Progenitor cell of endocrine pancreas (in vitro differentiated cells): ENCODE measurements around the gene TXNRD2. TPM values are rescaled to one million over a fixed set of nuclear protein-coding genes. Genes with fewer than 3 reads are reported as not detected.
"Not testable (repeated sequence)": the region's sequence is repeated elsewhere in the genome, so short reads cannot be mapped to it uniquely, and the experiment has no call there.

Source experiments
- DNase-seq: peaks from one replicate; pipeline ENCODE4 v3.0.0; 2021; ENCODE audit warnings: low spot score; ENCODE audit not compliant: unreplicated experiment
- H3K27ac Mint-ChIP-seq: 2 replicates; pipeline ENCODE4 v1.8.0; 2021; ENCODE audit warnings: mild to moderate bottlenecking, moderate library complexity, mixed read lengths
- H3K27me3 Mint-ChIP-seq: 2 replicates; pipeline ENCODE4 v1.8.0; 2021; ENCODE audit warnings: mixed read lengths
- H3K36me3 Mint-ChIP-seq: 2 replicates; pipeline ENCODE4 v1.8.0; 2022; ENCODE audit warnings: mixed read lengths; ENCODE audit not compliant: insufficient read depth
- H3K4me1 Mint-ChIP-seq: 2 replicates; pipeline ENCODE4 v1.8.0; 2021; ENCODE audit warnings: low read depth, mixed read lengths
- H3K4me3 Mint-ChIP-seq: 2 replicates; pipeline ENCODE4 v1.8.0; 2021; ENCODE audit warnings: low read depth, mild to moderate bottlenecking, moderate library complexity, mixed read lengths
- H3K9me3 Mint-ChIP-seq: 2 replicates; pipeline ENCODE4 v1.8.0; 2021; ENCODE audit warnings: low read depth, mixed read lengths
- CTCF ChIP-seq: fragments of 200-600 bp; sonication (generic); IDR thresholded peaks from one replicate; pipeline ENCODE4 v1.5.0; 2021; ENCODE audit warnings: antibody characterized with exemption, mild to moderate bottlenecking; ENCODE audit not compliant: unreplicated experiment
- total RNA-seq: library from RNA; stranded (reverse); gene quantifications from 2 replicates; pipeline ENCODE4 v1.2.1, GENCODE V29; 2021

The TXNRD2 gene
- total RNA-seq, 1 donor from 2014 or later = 14.0 TPM

- Mint-ChIP-seq H3K27ac (no peak overlapping the region), H3K27me3 (no peaks in the 10 kb centered on the region), H3K4me3 (no peak overlapping the region), H3K4me1 (no peaks in the 10 kb centered on the region), H3K36me3 (peaks cover 11% of the 10 kb centered on the region), H3K9me3 (peaks cover 13% of the 10 kb centered on the region)
- no peak for DNase-seq
- TF ChIP-seq CTCF = no peak
Observed at GRCh38 chr22:19931514-19931913, 10.1 kb downstream of the TXNRD2 start.

- Mint-ChIP-seq H3K36me3 (peaks cover 6% of the 10 kb centered on the region), H3K4me1 (no peaks in the 10 kb centered on the region), H3K27ac (peak overlapping the region; percentile 38), H3K27me3 (no peaks in the 10 kb centered on the region), H3K9me3 (peaks cover 6% of the 10 kb centered on the region), H3K4me3 (no peak overlapping the region)
- no peak for TF ChIP-seq CTCF
- no peak for DNase-seq
Observed at GRCh38 chr22:19930551-19931486, 10.8 kb downstream of the TXNRD2 start.

GRCh38 chr22:19929586-19930550, 11.8 kb downstream of the TXNRD2 start:
- H3K4me3 Mint-ChIP-seq = no peak overlapping the region
- no peaks in the 10 kb centered on the region for H3K9me3 Mint-ChIP-seq
- no peak for DNase-seq
- H3K27me3 Mint-ChIP-seq = no peaks in the 10 kb centered on the region
- TF ChIP-seq CTCF = no peak
- no peak overlapping the region for H3K27ac Mint-ChIP-seq
- no peaks in the 10 kb centered on the region for H3K4me1 Mint-ChIP-seq
- H3K36me3 Mint-ChIP-seq = no peaks in the 10 kb centered on the region

GRCh38 chr22:19928207-19928606, 13.4 kb downstream of the TXNRD2 start:
- H3K4me1 Mint-ChIP-seq = no peaks in the 10 kb centered on the region
- TF ChIP-seq CTCF = no peak
- H3K4me3 Mint-ChIP-seq = no peak overlapping the region
- H3K36me3 Mint-ChIP-seq = no peaks in the 10 kb centered on the region
- no peaks in the 10 kb centered on the region for H3K9me3 Mint-ChIP-seq
- H3K27me3 Mint-ChIP-seq = no peaks in the 10 kb centered on the region
- H3K27ac Mint-ChIP-seq = no peak overlapping the region
- DNase-seq = no peak

- H3K4me3 Mint-ChIP-seq = no peak overlapping the region
- TF ChIP-seq CTCF = no peak
- H3K27me3 Mint-ChIP-seq = no peaks in the 10 kb centered on the region
- H3K36me3 Mint-ChIP-seq = no peaks in the 10 kb centered on the region
- no peak overlapping the region for H3K27ac Mint-ChIP-seq
- H3K4me1 Mint-ChIP-seq = no peaks in the 10 kb centered on the region
- no peaks in the 10 kb centered on the region for H3K9me3 Mint-ChIP-seq
- DNase-seq = no peak
Observed at GRCh38 chr22:19927696-19928095, 13.9 kb downstream of the TXNRD2 start.

- not testable (repeated sequence) for H3K4me3 Mint-ChIP-seq, H3K36me3 Mint-ChIP-seq, H3K4me1 Mint-ChIP-seq, DNase-seq, H3K9me3 Mint-ChIP-seq, H3K27ac Mint-ChIP-seq, H3K27me3 Mint-ChIP-seq
Observed at GRCh38 chr22:19926028-19926427, 15.6 kb downstream of the TXNRD2 start.
